ENCODE measurements around the gene ATG4D.

ATG4D gene

GRCh38 chr19:10501971-10502523 is 41.7 kb upstream of the ATG4D start:
- peak overlapping the region; percentile 88 to 99 for H3K18ac ChIP-seq (ENCODE audit: low read depth in 1 of 2, low read length in 2 of 2)
- peak overlapping the region; percentile 79 for H2AK5ac ChIP-seq (ENCODE audit: low read length, severe bottlenecking)
- peak overlapping the region; percentile 93 for H4K8ac ChIP-seq (ENCODE audit: low read length)
- DNase-seq, result peak; percentile 59
- H3K14ac ChIP-seq (ENCODE audit: low read length in 2 of 2), result peak overlapping the region in 1 of 2 experiments; percentile 97
- H3K27me3 ChIP-seq (ENCODE audit: control insufficient read depth in 1 of 2, insufficient read depth in 1 of 2, low read length in 2 of 2), result no peaks in the 10 kb centered on the region
- 4% methylated on average over 31 of the region's 35 CpGs for WGBS
- peak overlapping the region; percentile 43 for H2BK120ac ChIP-seq (ENCODE audit: low read depth, low read length)
- H2BK12ac ChIP-seq (ENCODE audit: low read length in 2 of 2), result peak overlapping the region; percentile 6 to 89
- peak overlapping the region; percentile 60 for H2AFZ ChIP-seq (ENCODE audit: low read depth, low read length)
- peaks cover 18% of the 10 kb centered on the region for H3K79me1 ChIP-seq (replicated peaks; ENCODE audit: low read length, poor library complexity, severe bottlenecking)
- H2BK5ac ChIP-seq (ENCODE audit: low read depth, low read length, poor library complexity, severe bottlenecking), result peak overlapping the region; percentile 71
- H3K23ac ChIP-seq (ENCODE audit: low read length in 2 of 2), result peak overlapping the region in 1 of 2 experiments; percentile 92
- no peaks in the 10 kb centered on the region for H3K9me3 ChIP-seq (ENCODE audit: control insufficient read depth, low read length)
- H3K4me2 ChIP-seq (ENCODE audit: low read length, poor library complexity, severe bottlenecking), result peak overlapping the region; percentile 70
- H4K91ac ChIP-seq (ENCODE audit: low read length), result peak overlapping the region; percentile 91
- peak overlapping the region; percentile 42 for H3K27ac ChIP-seq (ENCODE audit: low read length, poor library complexity, severe bottlenecking)
- peaks cover 18% of the 10 kb centered on the region for H3K4me1 ChIP-seq (ENCODE audit: control insufficient read depth, insufficient read depth, low read depth, low read length)
- peak overlapping the region; percentile 75 to 93 for H3K4me3 ChIP-seq (ENCODE audit: insufficient read depth in 1 of 2, low read depth in 1 of 2, low read length in 2 of 2)
- H2BK15ac ChIP-seq (ENCODE audit: low read depth, poor library complexity, severe bottlenecking), result no peak overlapping the region
- H3K4ac ChIP-seq (ENCODE audit: low read depth in 1 of 2, low read length in 2 of 2), result peak overlapping the region; percentile 86 to 95
- H3K9ac ChIP-seq (ENCODE audit: low read length), result peak overlapping the region; percentile 97
- H3K36me3 ChIP-seq (ENCODE audit: control insufficient read depth in 1 of 2, insufficient read depth in 2 of 2, low read depth in 1 of 2, low read length in 2 of 2), result peaks cover 20 to 28% of the 10 kb centered on the region in 2 experiments

- WGBS, result under 1% methylated on average over 47 of the region's 65 CpGs
Measured at GRCh38 chr19:10502524-10503001, 41.1 kb upstream of the ATG4D start.

GRCh38 chr19:10503002-10503789 is 40.5 kb upstream of the ATG4D start, which contains the start of gene KEAP1:
Gene KEAP1 (minus strand): TSS chr19:10503356. CDS start chr19:10500033, 3,323 bp downstream.
- Histone ChIP-seq H2AK5ac (ENCODE audit: low read length, severe bottlenecking) (no peak within 1 kb of the TSS), H3K27me3 (ENCODE audit: control insufficient read depth in 1 of 2, insufficient read depth in 1 of 2, low read length in 2 of 2) (peaks cover 0 to 2% of the 10 kb centered on the region in 2 experiments), H3K9ac (ENCODE audit: low read length) (peak within 1 kb of the TSS; percentile 97), H4K8ac (ENCODE audit: low read length) (peak within 1 kb of the TSS; percentile 97), H2BK15ac (ENCODE audit: low read depth, poor library complexity, severe bottlenecking) (peak within 1 kb of the TSS; percentile 98), H3K4me3 (ENCODE audit: insufficient read depth in 1 of 2, low read depth in 1 of 2, low read length in 2 of 2) (peak within 1 kb of the TSS; percentile 75 to 93), H3K14ac (ENCODE audit: low read length in 2 of 2) (peak within 1 kb of the TSS in 1 of 2 experiments; percentile 97), H3K23ac (ENCODE audit: low read length in 2 of 2) (peak within 1 kb of the TSS in 1 of 2 experiments; percentile 98), H3K79me1 (replicated peaks; ENCODE audit: low read length, poor library complexity, severe bottlenecking) (peaks cover 13% of the 10 kb centered on the region), H3K27ac (ENCODE audit: low read length, poor library complexity, severe bottlenecking) (peak within 1 kb of the TSS; percentile 42), H4K91ac (ENCODE audit: low read length) (peak within 1 kb of the TSS; percentile 98), H3K4ac (ENCODE audit: low read depth in 1 of 2, low read length in 2 of 2) (peak within 1 kb of the TSS; percentile 86 to 95), H3K4me2 (ENCODE audit: low read length, poor library complexity, severe bottlenecking) (peak within 1 kb of the TSS; percentile 83), H3K36me3 (ENCODE audit: control insufficient read depth in 1 of 2, insufficient read depth in 2 of 2, low read depth in 1 of 2, low read length in 2 of 2) (peaks cover 14 to 20% of the 10 kb centered on the region in 2 experiments), H3K9me3 (ENCODE audit: control insufficient read depth, low read length) (no peaks in the 10 kb centered on the region), H2AFZ (ENCODE audit: low read depth, low read length) (peak within 1 kb of the TSS; percentile 66), H3K4me1 (ENCODE audit: control insufficient read depth, insufficient read depth, low read depth, low read length) (peaks cover 16% of the 10 kb centered on the region), H2BK5ac (ENCODE audit: low read depth, low read length, poor library complexity, severe bottlenecking) (peak within 1 kb of the TSS; percentile 95), H2BK12ac (ENCODE audit: low read length in 2 of 2) (peak within 1 kb of the TSS; percentile 9 to 95), H2BK120ac (ENCODE audit: low read depth, low read length) (peak within 1 kb of the TSS; percentile 100), H3K18ac (ENCODE audit: low read depth in 1 of 2, low read length in 2 of 2) (peak within 1 kb of the TSS; percentile 95 to 99)
- DNase-seq, result peak; percentile 54
- 9% methylated on average over 63 of the region's 73 CpGs for WGBS

More at GRCh38 chr19:10502524-10503001, 41.1 kb upstream of the ATG4D start:
- H2BK12ac ChIP-seq (ENCODE audit: low read length in 2 of 2), result peak overlapping the region; percentile 9 to 47
- H3K4me3 ChIP-seq (ENCODE audit: insufficient read depth in 1 of 2, low read depth in 1 of 2, low read length in 2 of 2), result peak overlapping the region; percentile 75 to 93
- H4K8ac ChIP-seq (ENCODE audit: low read length), result peak overlapping the region; percentile 97
- peak overlapping the region; percentile 66 for H2AFZ ChIP-seq (ENCODE audit: low read depth, low read length)
- H3K18ac ChIP-seq (ENCODE audit: low read depth in 1 of 2, low read length in 2 of 2), result peak overlapping the region; percentile 95 to 99
- DNase-seq, result peak; percentile 91
- peak overlapping the region; percentile 95 for H2BK5ac ChIP-seq (ENCODE audit: low read depth, low read length, poor library complexity, severe bottlenecking)
- peaks cover 15 to 23% of the 10 kb centered on the region in 2 experiments for H3K36me3 ChIP-seq (ENCODE audit: control insufficient read depth in 1 of 2, insufficient read depth in 2 of 2, low read depth in 1 of 2, low read length in 2 of 2)
- H2AK5ac ChIP-seq (ENCODE audit: low read length, severe bottlenecking), result no peak overlapping the region
- H3K27ac ChIP-seq (ENCODE audit: low read length, poor library complexity, severe bottlenecking), result peak overlapping the region; percentile 42
- peaks cover 0 to 2% of the 10 kb centered on the region in 2 experiments for H3K27me3 ChIP-seq (ENCODE audit: control insufficient read depth in 1 of 2, insufficient read depth in 1 of 2, low read length in 2 of 2)
- H3K23ac ChIP-seq (ENCODE audit: low read length in 2 of 2), result peak overlapping the region in 1 of 2 experiments; percentile 98
- peak overlapping the region; percentile 98 for H2BK15ac ChIP-seq (ENCODE audit: low read depth, poor library complexity, severe bottlenecking)
- peaks cover 16% of the 10 kb centered on the region for H3K4me1 ChIP-seq (ENCODE audit: control insufficient read depth, insufficient read depth, low read depth, low read length)
- H2BK120ac ChIP-seq (ENCODE audit: low read depth, low read length), result peak overlapping the region; percentile 100
- peak overlapping the region; percentile 86 to 95 for H3K4ac ChIP-seq (ENCODE audit: low read depth in 1 of 2, low read length in 2 of 2)
- peak overlapping the region; percentile 98 for H4K91ac ChIP-seq (ENCODE audit: low read length)
- H3K9ac ChIP-seq (ENCODE audit: low read length), result peak overlapping the region; percentile 97
- H3K4me2 ChIP-seq (ENCODE audit: low read length, poor library complexity, severe bottlenecking), result peak overlapping the region; percentile 83
- H3K9me3 ChIP-seq (ENCODE audit: control insufficient read depth, low read length), result no peaks in the 10 kb centered on the region
- H3K79me1 ChIP-seq (replicated peaks; ENCODE audit: low read length, poor library complexity, severe bottlenecking), result peaks cover 14% of the 10 kb centered on the region
- peak overlapping the region in 1 of 2 experiments; percentile 97 for H3K14ac ChIP-seq (ENCODE audit: low read length in 2 of 2)
